ENCODE results near the gene PMM1. TPM values are rescaled to one million over a fixed set of nuclear protein-coding genes. Genes with fewer than 3 reads are reported as not detected.

PMM1 gene
- total and polyA plus RNA-seq, 2 of the 13 experiments (the other 11 are each of a cell fraction or from before 2014, with no cell fraction given) = 17.8 to 95.6 TPM

GRCh38 chr22:41620589-41621098 is 31.0 kb upstream of the PMM1 start, which contains the start of gene DESI1 (continued):
- TF ChIP-seq ZNF776 (CRISPR knock-in tag; IDR thresholded peaks at IDR 0.05) = peak; percentile 68
- 0 out of 2 replicates have a peak, but pooled peaks have one; percentile 40 for TF ChIP-seq HOXD1 (CRISPR knock-in tag; IDR thresholded peaks at IDR 0.05)
- peak; percentile 84; the same call in 1 of the 2 replicates for TF ChIP-seq ZNF275 (CRISPR knock-in tag; IDR thresholded peaks at IDR 0.05; ENCODE audit: borderline replicate concordance)
- TF ChIP-seq ZNF136 (CRISPR knock-in tag; IDR thresholded peaks at IDR 0.05; ENCODE audit: low read depth) = peak; percentile 30; the same call in 1 of the 2 replicates
- TF ChIP-seq ZMAT3 (CRISPR knock-in tag; conservative IDR thresholded peaks at IDR 0.05) = 0 out of 2 replicates have a peak, but pooled peaks have one; percentile 10
- peak; percentile 90 for TF ChIP-seq POLR2AphosphoS5 (IDR thresholded peaks at IDR 0.05; ENCODE audit: low read depth, low read length)
- TF ChIP-seq FOXC1 (CRISPR knock-in tag; IDR thresholded peaks at IDR 0.05; ENCODE audit: borderline replicate concordance) = no peak
- TF ChIP-seq GMEB2 (CRISPR knock-in tag; IDR thresholded peaks at IDR 0.05; ENCODE audit: low read depth) = no peak
- TF ChIP-seq TERF1 (CRISPR knock-in tag; IDR thresholded peaks at IDR 0.05) = no peak
- no peak for TF ChIP-seq ZNF775 (CRISPR knock-in tag; IDR thresholded peaks at IDR 0.05; ENCODE audit: borderline replicate concordance)
- TF ChIP-seq SNAI1 (CRISPR knock-in tag; IDR thresholded peaks at IDR 0.05; ENCODE audit: borderline replicate concordance) = peak; percentile 85; the same call in 1 of the 2 replicates
- TF ChIP-seq ZNF260 (CRISPR knock-in tag; IDR thresholded peaks at IDR 0.05; ENCODE audit: borderline replicate concordance, low read depth) = no peak
- no peak for TF ChIP-seq TMF1 (CRISPR knock-in tag; IDR thresholded peaks at IDR 0.05; ENCODE audit: low read depth)
- TF ChIP-seq KDM4B (CRISPR knock-in tag; IDR thresholded peaks at IDR 0.05) = 0 out of 2 replicates have a peak, but pooled peaks have one; percentile 30
- TF ChIP-seq ZNF790 (CRISPR knock-in tag; IDR thresholded peaks at IDR 0.05; ENCODE audit: borderline replicate concordance) = no peak
- TF ChIP-seq GATAD2A (CRISPR knock-in tag; IDR thresholded peaks at IDR 0.05) = 0 out of 2 replicates have a peak, but pooled peaks have one; percentile 36
- TF ChIP-seq KLF12 (CRISPR knock-in tag; IDR thresholded peaks at IDR 0.05; ENCODE audit: borderline replicate concordance) = no peak; the same call in 1 of the 2 replicates
- no peak for TF ChIP-seq JUND (CRISPR knock-in tag; IDR thresholded peaks at IDR 0.05)
- TF ChIP-seq POGK (CRISPR knock-in tag; conservative IDR thresholded peaks at IDR 0.05) = no peak
- 0 out of 2 replicates have a peak, but pooled peaks have one; percentile 54 for TF ChIP-seq CHCHD3 (CRISPR knock-in tag; IDR thresholded peaks at IDR 0.05)
- peak; percentile 50; the same call in 1 of the 2 replicates for TF ChIP-seq ZSCAN22 (CRISPR knock-in tag; IDR thresholded peaks at IDR 0.05)
- no peak for TF ChIP-seq ZNF30 (CRISPR knock-in tag; IDR thresholded peaks at IDR 0.05)
- peak; percentile 88 for TF ChIP-seq TAF15 (IDR thresholded peaks at IDR 0.05; ENCODE audit: low read depth, low read length, poor library complexity, severe bottlenecking)

Measured in HepG2 (cell line).